GM12878 (cell line): ENCODE data around the gene MCC. TPM values are rescaled to one million over a fixed set of nuclear protein-coding genes. Genes with fewer than 3 reads are reported as not detected.

Source experiments
- ATAC-seq: fragments of 200-7000 bp; cut with Tn5 transposase; 3 replicates; pipeline ENCODE4 v1.9.1; 2020; ENCODE audit warnings: mild to moderate bottlenecking, moderate library complexity
- BruUV-seq: library from RNA; stranded (reverse); fragments of 400-500 nt; replicated peaks from 2 replicates; lab custom pipeline; 2021; lab: Mats Ljungman, UMichigan
- CTCF ChIA-PET: fragments of 300-600 bp; sonication (Branson Sonifier 250); formaldehyde crosslinking; extraction: SDS; loops from one replicate; lab custom pipeline; 2021; ENCODE audit warnings: inconsistent platforms; lab: Yijun Ruan, JAX
- POLR2A ChIA-PET: fragments of 350-600 bp; formaldehyde crosslinking; extraction: SDS; loops from one replicate; lab custom pipeline; 2021; ENCODE audit warnings: inconsistent platforms; lab: Charles Lee
- RAD21 ChIA-PET: fragments of 300-600 bp; sonication (Branson Sonifier 250); formaldehyde crosslinking; loops from one replicate; lab custom pipeline; 2023; ENCODE audit warnings: antibody characterized with exemption; ENCODE audit not compliant: unreplicated experiment; lab: Charles Lee
- SMC1A ChIA-PET: fragments of 300-600 bp; sonication (Branson Sonifier 250); formaldehyde crosslinking; loops from one replicate; lab custom pipeline; 2023; ENCODE audit not compliant: unreplicated experiment, uncharacterized antibody; lab: Charles Lee
- DNase-seq: peaks from one replicate; pipeline ENCODE4 v3.0.0-alpha.2; 2011; ENCODE audit warnings: low read depth, low spot score
- FAIRE-seq: peaks from 3 replicates; lab custom pipeline; 2011; peaks lifted over from hg19 to GRCh38; lab: Jason Lieb, UNC
- H2AFZ ChIP-seq: 2 replicates; pipeline ENCODE4 v1.6.0; 2011; ENCODE audit warnings: low read depth, low read length, control low read depth; ENCODE audit not compliant: control insufficient read depth
- H3K27ac ChIP-seq: 2 replicates; pipeline ENCODE4 v1.5.1; 2011; ENCODE audit warnings: control low read depth; ENCODE audit not compliant: control insufficient read depth, insufficient read depth
- H3K27me3 ChIP-seq, 2 experiments: replicated peaks in 1 of 2; 2 replicates each; pipeline versions ENCODE4 v1.6.0 to v1.6.1; 2011; ENCODE audit warnings: low read length in 1 of 2; ENCODE audit not compliant: control insufficient read depth in 2 of 2, insufficient read depth in 2 of 2
- H3K36me3 ChIP-seq, 2 experiments: 2 replicates each; pipeline ENCODE4 v1.5.1; 2011; ENCODE audit warnings: low read length in 1 of 2; ENCODE audit not compliant: control insufficient read depth in 2 of 2, insufficient read depth in 2 of 2
- H3K4me1 ChIP-seq: 2 replicates; pipeline ENCODE4 v1.6.1; 2011; ENCODE audit warnings: mild to moderate bottlenecking, low read length, moderate library complexity, mixed read lengths; ENCODE audit not compliant: control insufficient read depth, insufficient read depth
- H3K4me2 ChIP-seq: 2 replicates; pipeline ENCODE4 v1.6.0; 2011; ENCODE audit warnings: control low read depth; ENCODE audit not compliant: control insufficient read depth, insufficient read depth
- H3K4me3 ChIP-seq: fragments of 200-600 bp; sonication (generic); 2 replicates; pipeline ENCODE4 v1.5.1; 2016
- H3K79me2 ChIP-seq: 2 replicates; pipeline ENCODE4 v1.6.0; 2011; ENCODE audit warnings: low read length; ENCODE audit not compliant: control insufficient read depth, insufficient read depth
- H3K9ac ChIP-seq: 2 replicates; pipeline ENCODE4 v1.8.0; 2011; ENCODE audit warnings: low read length, control low read depth, mixed read lengths; ENCODE audit not compliant: control insufficient read depth, insufficient read depth
- H3K9me3 ChIP-seq: replicated peaks from 3 replicates; pipeline ENCODE4 v1.5.1; 2011; ENCODE audit warnings: mild to moderate bottlenecking, low read length; ENCODE audit not compliant: control insufficient read depth, insufficient read depth
- H4K20me1 ChIP-seq: 2 replicates; pipeline ENCODE4 v1.6.0; 2011; ENCODE audit not compliant: control insufficient read depth, insufficient read depth
- BMI1 ChIP-seq: fragments of 450-650 bp; IDR thresholded peaks from 2 replicates; pipeline ENCODE4 v1.6.1; 2016; ENCODE audit warnings: mild to moderate bottlenecking, moderate library complexity, borderline replicate concordance
- BRCA1 ChIP-seq: IDR thresholded peaks from 2 replicates; pipeline ENCODE4 v1.6.1; 2011; ENCODE audit warnings: low read depth, low read length, improper control_type of control experiment
- CHD2 ChIP-seq: IDR thresholded peaks from 2 replicates; pipeline ENCODE4 v1.6.1; 2011; ENCODE audit warnings: low read depth, low read length, improper control_type of control experiment, borderline replicate concordance
- CREB1 ChIP-seq: IDR thresholded peaks from 2 replicates; pipeline ENCODE4 v1.6.1; 2012; ENCODE audit warnings: low read depth, mild to moderate bottlenecking, inconsistent platforms
- EP300 ChIP-seq, 2 experiments: fragments of 150-350 bp in 1 of 2; IDR thresholded peaks; 2 replicates each; pipeline ENCODE4 v1.6.1; 2011 to 2012; ENCODE audit warnings: low read depth in 2 of 2, low read length in 2 of 2, borderline replicate concordance in 1 of 2, improper control_type of control experiment in 1 of 2, inconsistent platforms in 1 of 2; ENCODE audit not compliant: control insufficient read depth in 1 of 2
- FOXM1 ChIP-seq: IDR thresholded peaks from 2 replicates; pipeline ENCODE4 v1.6.1; 2012; ENCODE audit warnings: low read depth, mild to moderate bottlenecking, inconsistent platforms, low read length, moderate library complexity
- GABPA ChIP-seq: IDR thresholded peaks from 2 replicates; pipeline ENCODE4 v1.6.1; 2014; ENCODE audit warnings: antibody characterized with exemption, low read depth, mild to moderate bottlenecking, inconsistent platforms
- NFIC ChIP-seq: IDR thresholded peaks from 2 replicates; pipeline ENCODE4 v1.6.1; 2012; ENCODE audit warnings: low read depth, mild to moderate bottlenecking, inconsistent platforms, low read length, moderate library complexity
- SMARCA5 ChIP-seq: fragments of 450-650 bp; IDR thresholded peaks from 2 replicates; pipeline ENCODE4 v1.6.1; 2017; ENCODE audit warnings: mild to moderate bottlenecking
- WGBS: methylation state at CpG from one replicate; pipeline ENCODE4 v1.1.6; 2016; ENCODE audit warnings: low lambda C conversion rate; ENCODE audit not compliant: insufficient replicate concordance, insufficient coverage; ENCODE audit errors: missing lambda C conversion rate; 5-methylcytosine and 5-hydroxymethylcytosine counted together
- in situ Hi-C: fragments of 300-500 bp; cut with MboI; formaldehyde crosslinking; loops from 9 replicates; pipeline ENCODE4 v1.14.3; 2018; ENCODE audit warnings: mixed read lengths
- intact Hi-C: fragments of 100-400 bp; cut with micrococcal nuclease; formaldehyde crosslinking; loops from one replicate; pipeline ENCODE4 v1.14.2; 2022; ENCODE audit not compliant: unreplicated experiment
- polyA plus RNA-seq, 11 experiments: library from polyadenylated mRNA; depleted of rRNA in 4 of 11; unstranded in 6 of 11; stranded (reverse) in 5 of 11; fragments of >200 nt; fragmentation: Nextera tagmentation in 4 of 11; fragmentation: Illumina TruSeq in 1 of 11; extraction: Ambion mirVana in 4 of 11; extraction: Trizol in 1 of 11; gene quantifications; 1 replicate in 1 of 11; 2 replicates in 10 of 11; pipeline versions ENCODE4 v1.2.1 to v1.2.3, GENCODE V29; 2011 to 2016; ENCODE audit warnings: inconsistent platforms in 2 of 11, missing spikeins in 2 of 11, low read depth in 1 of 11
- total RNA-seq, 4 experiments: library from RNA; depleted of rRNA in 3 of 4; stranded (reverse); fragments of >200 nt in 3 of 4; fragmentation: Illumina TruSeq in 1 of 4; extraction: Trizol in 1 of 4; gene quantifications; 2 replicates each; pipeline versions ENCODE4 v1.2.1 to v1.2.3, GENCODE V29; 2013 to 2021
- TF ChIP-seq, protein P1 (sequence below): fragments of 450-650 bp; formaldehyde crosslinking; IDR thresholded peaks from 2 replicates; pipeline ENCODE4 v1.4.0; 2022; ENCODE audit warnings: mild to moderate bottlenecking, moderate library complexity
- TF ChIP-seq, protein P2 (sequence below): IDR thresholded peaks from 2 replicates; pipeline ENCODE4 v1.6.1; 2012; ENCODE audit warnings: low read depth, low read length, improper control_type of control experiment

MCC gene
- total and polyA plus RNA-seq, 10 of the 15 experiments (the other 5 are each of a cell fraction or from before 2014, with no cell fraction given), result 0.03 to 0.86 (median 0.16) TPM

DNA sequence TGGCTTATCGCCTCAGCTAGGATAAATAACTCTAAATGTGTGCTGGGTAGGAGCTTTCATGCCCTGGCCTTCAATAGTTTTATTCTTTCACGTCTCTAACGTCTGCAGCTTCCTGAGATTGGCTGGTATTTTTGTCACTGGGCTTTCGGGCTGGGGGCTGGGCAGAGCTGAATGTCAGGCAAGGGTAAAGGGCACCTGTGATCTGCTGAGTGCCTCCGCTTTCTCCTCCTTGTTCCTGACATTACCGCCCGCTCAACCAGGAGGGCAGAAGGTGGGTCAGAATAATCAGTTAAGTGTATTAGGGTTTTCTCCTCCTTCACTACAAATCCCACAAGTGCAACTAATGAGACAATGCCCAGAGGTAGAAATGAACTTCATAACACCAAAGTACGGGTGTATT is 270.1 kb downstream of the MCC start (continued):
- TF ChIP-seq, protein P1, sequence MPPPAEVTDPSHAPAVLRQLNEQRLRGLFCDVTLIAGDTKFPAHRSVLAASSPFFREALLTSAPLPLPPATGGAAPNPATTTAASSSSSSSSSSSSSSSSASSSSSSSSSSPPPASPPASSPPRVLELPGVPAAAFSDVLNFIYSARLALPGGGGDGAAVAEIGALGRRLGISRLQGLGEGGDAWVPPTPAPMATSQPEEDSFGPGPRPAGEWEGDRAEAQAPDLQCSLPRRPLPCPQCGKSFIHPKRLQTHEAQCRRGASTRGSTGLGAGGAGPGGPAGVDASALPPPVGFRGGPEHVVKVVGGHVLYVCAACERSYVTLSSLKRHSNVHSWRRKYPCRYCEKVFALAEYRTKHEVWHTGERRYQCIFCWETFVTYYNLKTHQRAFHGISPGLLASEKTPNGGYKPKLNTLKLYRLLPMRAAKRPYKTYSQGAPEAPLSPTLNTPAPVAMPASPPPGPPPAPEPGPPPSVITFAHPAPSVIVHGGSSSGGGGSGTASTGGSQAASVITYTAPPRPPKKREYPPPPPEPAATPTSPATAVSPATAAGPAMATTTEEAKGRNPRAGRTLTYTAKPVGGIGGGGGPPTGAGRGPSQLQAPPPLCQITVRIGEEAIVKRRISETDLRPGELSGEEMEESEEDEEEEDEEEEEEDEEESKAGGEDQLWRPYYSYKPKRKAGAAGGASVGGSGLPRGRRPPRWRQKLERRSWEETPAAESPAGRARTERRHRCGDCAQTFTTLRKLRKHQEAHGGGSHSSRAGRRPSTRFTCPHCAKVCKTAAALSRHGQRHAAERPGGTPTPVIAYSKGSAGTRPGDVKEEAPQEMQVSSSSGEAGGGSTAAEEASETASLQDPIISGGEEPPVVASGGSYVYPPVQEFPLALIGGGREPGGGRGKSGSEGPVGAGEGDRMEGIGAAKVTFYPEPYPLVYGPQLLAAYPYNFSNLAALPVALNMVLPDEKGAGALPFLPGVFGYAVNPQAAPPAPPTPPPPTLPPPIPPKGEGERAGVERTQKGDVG (CRISPR knock-in tag), result no peak
- no peak for TF ChIP-seq CHD2

DNA sequence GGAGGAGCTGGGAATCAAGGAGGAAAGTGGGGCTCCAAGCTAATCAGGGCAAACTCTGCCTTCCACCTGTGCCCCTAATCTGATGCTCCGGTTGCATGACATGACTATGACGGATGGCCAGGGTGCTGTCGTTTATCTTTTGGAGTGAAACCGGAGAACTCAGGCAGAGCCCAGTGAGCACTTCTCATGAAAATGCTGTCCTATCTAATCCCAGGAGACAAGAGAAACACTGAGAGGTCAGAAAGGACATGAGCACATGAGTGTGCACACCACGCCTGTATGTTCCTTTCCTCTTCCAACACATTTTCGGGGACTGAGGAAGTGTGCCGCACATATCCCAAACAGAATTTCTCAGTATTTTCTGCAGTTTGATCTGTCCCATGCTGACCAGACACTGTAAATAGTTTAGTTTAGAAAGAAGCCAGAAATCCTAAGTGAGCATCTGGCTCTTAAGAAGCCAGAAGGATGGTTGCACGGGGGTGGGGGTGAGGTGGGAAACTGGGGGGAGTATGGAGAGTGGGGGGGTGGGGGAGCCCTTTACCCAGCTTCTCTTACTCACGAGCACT is 270.6 kb downstream of the MCC start:
- ChIA-PET POLR2A (no interaction called here), SMC1A (interaction anchor here (1.3 kb wide), 1 partner anchor 11 kb away, joined by 3 read pairs; no protein-coding TSS in a partner anchor), CTCF (interaction anchor here (1.1 kb wide), 1 partner anchor 222 kb away, joined by 4 read pairs; no protein-coding TSS in a partner anchor), RAD21 (no interaction called here)
- Histone ChIP-seq H3K36me3 (no peaks in the 10 kb centered on the region), H3K4me1 (no peaks in the 10 kb centered on the region), H3K9ac (no peak overlapping the region), H4K20me1 (no peaks in the 10 kb centered on the region), H3K27me3 (no peaks in the 10 kb centered on the region; a peak in 2 of 4 replicates), H3K4me2 (no peak overlapping the region), H3K79me2 (no peaks in the 10 kb centered on the region), H3K27ac (no peak overlapping the region), H3K4me3 (no peak overlapping the region), H2AFZ (no peak overlapping the region), H3K9me3 (no peaks in the 10 kb centered on the region)
- in situ Hi-C loops (no loop called here), intact Hi-C loops (no loop called here)
- 58% methylated on average over 9 of the region's 9 CpGs for WGBS
- FAIRE-seq (no peak), ATAC-seq (no peak), DNase-seq (no peak)
- BruUV-seq, result no TSS peak
- TF ChIP-seq, protein P1 (CRISPR knock-in tag), result no peak
- no peak for TF ChIP-seq FOXM1
- no peak for TF ChIP-seq NFIC
- no peak for TF ChIP-seq EP300 (IDR thresholded peaks at IDR 0.05; ENCODE audit: borderline replicate concordance in 1 of 2, control insufficient read depth in 1 of 2, low read depth in 2 of 2, low read length in 2 of 2)
- TF ChIP-seq, protein P2, sequence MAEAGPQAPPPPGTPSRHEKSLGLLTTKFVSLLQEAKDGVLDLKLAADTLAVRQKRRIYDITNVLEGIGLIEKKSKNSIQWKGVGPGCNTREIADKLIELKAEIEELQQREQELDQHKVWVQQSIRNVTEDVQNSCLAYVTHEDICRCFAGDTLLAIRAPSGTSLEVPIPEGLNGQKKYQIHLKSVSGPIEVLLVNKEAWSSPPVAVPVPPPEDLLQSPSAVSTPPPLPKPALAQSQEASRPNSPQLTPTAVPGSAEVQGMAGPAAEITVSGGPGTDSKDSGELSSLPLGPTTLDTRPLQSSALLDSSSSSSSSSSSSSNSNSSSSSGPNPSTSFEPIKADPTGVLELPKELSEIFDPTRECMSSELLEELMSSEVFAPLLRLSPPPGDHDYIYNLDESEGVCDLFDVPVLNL, result no peak
- no peak for TF ChIP-seq BMI1
- TF ChIP-seq CREB1, result no peak
- TF ChIP-seq BRCA1, result no peak
- TF ChIP-seq SMARCA5, result no peak
- TF ChIP-seq GABPA, result no peak
